Type B pancreatic cell (in vitro differentiated cells): ENCODE results near the gene CRYAA. TPM values are rescaled to one million over a fixed set of nuclear protein-coding genes. Genes with fewer than 3 reads are reported as not detected.
A peak's percentile ranks its signal among the peaks of the same experiment; 100 is the strongest.

ENCODE experiments used
- DNase-seq: peaks from one replicate; pipeline ENCODE4 v3.0.0; 2021; ENCODE audit warnings: mixed read lengths; ENCODE audit not compliant: unreplicated experiment; ENCODE audit errors: extremely low spot score
- H3K27ac Mint-ChIP-seq: 2 replicates; pipeline ENCODE4 v1.8.0; 2021; ENCODE audit warnings: mild to moderate bottlenecking, mixed read lengths
- H3K27me3 Mint-ChIP-seq: 2 replicates; pipeline ENCODE4 v1.8.0; 2021; ENCODE audit warnings: mixed read lengths
- H3K36me3 Mint-ChIP-seq: 2 replicates; pipeline ENCODE4 v1.8.0; 2021; ENCODE audit warnings: mixed read lengths
- H3K4me1 Mint-ChIP-seq: one replicate; pipeline ENCODE4 v1.8.0; 2021; ENCODE audit warnings: mixed read lengths; ENCODE audit not compliant: unreplicated experiment
- H3K4me3 Mint-ChIP-seq: 2 replicates; pipeline ENCODE4 v1.8.0; 2021; ENCODE audit warnings: mild to moderate bottlenecking, mixed read lengths
- H3K9me3 Mint-ChIP-seq: 2 replicates; pipeline ENCODE4 v1.8.0; 2021; ENCODE audit warnings: mixed read lengths
- total RNA-seq: library from RNA; stranded (reverse); gene quantifications from 2 replicates; pipeline ENCODE4 v1.2.1, GENCODE V29; 2021; ENCODE audit warnings: low replicate concordance
- TF ChIP-seq, protein P1 (sequence below): fragments of 200-600 bp; sonication (generic); conservative IDR thresholded peaks from 2 replicates; pipeline ENCODE4 v1.5.0; 2021; ENCODE audit warnings: antibody characterized with exemption, mild to moderate bottlenecking

The CRYAA gene
- total RNA-seq, 1 donor from 2014 or later: not detected

DNA sequence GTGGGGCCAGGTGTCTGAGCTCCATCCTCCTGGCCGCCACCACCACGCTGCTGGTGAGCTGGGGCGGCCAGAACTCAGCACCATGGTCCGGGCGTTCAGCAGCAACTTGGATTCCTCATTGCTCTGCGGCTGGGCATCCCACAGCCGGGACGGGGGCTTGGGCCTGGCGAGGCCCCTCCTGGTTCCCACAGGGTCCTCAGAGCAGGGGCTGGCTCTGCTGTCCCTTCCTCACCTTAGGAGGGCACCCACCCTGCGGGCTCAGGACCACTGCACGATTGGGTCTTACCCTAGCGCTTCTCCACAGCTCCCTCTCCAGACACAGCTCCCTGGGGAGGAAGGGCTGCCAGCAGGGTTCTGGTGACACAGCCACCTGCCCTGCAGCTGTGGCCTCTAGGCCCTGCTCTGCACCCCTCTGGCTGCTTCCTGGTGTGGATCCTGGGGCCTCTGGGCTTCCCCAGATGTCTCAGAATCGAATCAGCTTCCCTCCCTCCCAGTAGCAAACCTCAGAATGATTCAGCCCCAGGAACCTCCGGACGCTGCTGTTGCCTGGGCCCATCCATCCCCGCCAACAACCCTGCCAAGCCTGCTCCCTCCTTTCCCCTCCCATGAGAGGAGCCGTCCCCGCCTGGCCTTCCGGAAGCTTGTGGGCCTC lies 25.0 kb downstream of the CRYAA start:
- H3K4me3 Mint-ChIP-seq: no peak overlapping the region
- peaks cover 20% of the 10 kb centered on the region for H3K27me3 Mint-ChIP-seq
- peaks cover 30% of the 10 kb centered on the region for H3K4me1 Mint-ChIP-seq
- peaks cover 12% of the 10 kb centered on the region for H3K9me3 Mint-ChIP-seq
- peak; percentile 63 for DNase-seq
- TF ChIP-seq, protein P1, sequence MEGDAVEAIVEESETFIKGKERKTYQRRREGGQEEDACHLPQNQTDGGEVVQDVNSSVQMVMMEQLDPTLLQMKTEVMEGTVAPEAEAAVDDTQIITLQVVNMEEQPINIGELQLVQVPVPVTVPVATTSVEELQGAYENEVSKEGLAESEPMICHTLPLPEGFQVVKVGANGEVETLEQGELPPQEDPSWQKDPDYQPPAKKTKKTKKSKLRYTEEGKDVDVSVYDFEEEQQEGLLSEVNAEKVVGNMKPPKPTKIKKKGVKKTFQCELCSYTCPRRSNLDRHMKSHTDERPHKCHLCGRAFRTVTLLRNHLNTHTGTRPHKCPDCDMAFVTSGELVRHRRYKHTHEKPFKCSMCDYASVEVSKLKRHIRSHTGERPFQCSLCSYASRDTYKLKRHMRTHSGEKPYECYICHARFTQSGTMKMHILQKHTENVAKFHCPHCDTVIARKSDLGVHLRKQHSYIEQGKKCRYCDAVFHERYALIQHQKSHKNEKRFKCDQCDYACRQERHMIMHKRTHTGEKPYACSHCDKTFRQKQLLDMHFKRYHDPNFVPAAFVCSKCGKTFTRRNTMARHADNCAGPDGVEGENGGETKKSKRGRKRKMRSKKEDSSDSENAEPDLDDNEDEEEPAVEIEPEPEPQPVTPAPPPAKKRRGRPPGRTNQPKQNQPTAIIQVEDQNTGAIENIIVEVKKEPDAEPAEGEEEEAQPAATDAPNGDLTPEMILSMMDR: no peak
- H3K27ac Mint-ChIP-seq: no peak overlapping the region
- no peaks in the 10 kb centered on the region for H3K36me3 Mint-ChIP-seq

DNA sequence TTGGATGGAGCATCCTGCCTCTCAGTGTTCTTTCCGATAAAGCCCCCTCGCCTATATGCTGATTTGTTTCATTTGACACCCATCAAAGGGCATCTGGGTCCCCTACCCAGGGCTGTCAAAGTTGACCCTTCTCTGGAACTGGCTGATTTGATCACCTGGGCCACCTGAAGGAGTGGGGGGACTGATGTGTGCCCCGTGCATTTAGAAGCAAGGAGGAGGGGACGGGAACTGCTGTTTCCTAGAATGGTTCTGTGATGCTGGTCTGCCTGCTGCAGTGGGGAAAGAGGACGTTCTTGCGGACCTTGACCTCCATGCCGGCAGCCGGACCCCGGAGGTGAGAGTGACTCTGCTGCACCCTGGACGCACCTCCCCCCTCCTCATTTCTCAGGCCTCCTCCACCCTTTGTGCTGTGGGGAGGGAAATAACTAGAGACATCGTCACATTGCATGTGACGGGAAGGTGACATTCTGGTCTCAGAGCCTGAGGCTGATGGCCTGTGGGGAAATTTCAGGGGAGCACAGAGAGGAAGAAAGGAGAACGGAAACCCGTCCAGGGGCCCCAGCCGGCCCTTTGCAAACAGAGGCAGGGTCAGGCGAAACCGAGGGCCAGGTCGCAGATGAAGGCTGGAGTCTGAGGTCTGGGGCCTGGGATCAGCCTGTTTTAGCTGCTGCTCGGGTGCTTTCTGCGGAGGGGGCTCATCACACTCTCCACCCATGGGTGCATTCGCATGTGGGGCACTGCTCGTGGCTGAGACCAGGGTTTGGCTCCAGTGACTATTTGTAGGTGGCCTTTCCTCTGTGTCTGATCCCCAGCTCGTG lies 25.7 kb downstream of the CRYAA start:
- Mint-ChIP-seq H3K9me3 (peaks cover 12% of the 10 kb centered on the region), H3K4me1 (peaks cover 30% of the 10 kb centered on the region), H3K27me3 (peaks cover 20% of the 10 kb centered on the region), H3K36me3 (no peaks in the 10 kb centered on the region), H3K4me3 (no peak overlapping the region), H3K27ac (peak overlapping the region; percentile 19)
- DNase-seq: peak; percentile 60
- TF ChIP-seq, protein P1: no peak

DNA sequence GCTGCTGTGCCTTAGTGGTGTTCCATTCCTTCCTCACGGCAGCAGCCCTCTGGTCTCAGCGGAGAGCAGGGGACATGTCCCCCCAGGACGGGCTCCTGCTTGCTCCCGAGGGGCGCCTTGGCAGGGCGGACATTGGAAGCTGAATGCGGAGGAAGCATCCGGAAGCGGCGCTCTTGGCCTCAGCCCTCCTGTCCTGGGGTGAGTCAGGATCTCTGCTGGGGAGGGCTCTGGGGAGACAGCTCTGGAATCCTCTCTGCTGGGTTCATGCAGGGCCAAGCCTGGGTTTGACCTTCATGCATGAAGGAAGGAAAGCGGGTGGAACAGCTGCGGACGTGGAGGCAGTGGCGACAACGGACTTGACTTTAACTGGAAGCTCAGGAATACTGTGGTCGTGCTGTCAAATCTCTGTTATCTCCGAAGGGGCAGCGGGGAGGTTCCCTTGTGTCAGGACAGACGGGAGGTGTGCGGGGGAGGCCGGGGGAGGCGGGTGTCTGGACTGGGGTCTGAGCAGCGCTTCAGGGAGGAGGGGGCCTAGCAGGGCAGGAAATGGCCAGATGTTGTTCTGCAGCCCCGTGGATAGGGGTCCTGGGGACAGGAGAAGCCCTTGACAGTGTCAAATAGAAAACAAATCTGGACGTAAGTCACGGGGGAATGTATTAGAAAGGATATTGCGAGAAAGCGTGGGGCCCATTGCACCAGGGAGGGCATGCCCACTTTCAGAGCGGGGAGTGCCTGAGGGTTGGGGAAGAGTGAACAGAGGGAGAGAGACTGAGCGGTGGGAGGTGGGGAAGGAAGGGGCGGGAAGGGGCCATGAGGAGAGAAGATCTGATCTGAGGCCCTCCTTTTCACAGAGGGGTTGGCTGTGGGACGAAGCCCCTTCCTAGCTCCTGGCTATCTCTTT lies 26.6 kb downstream of the CRYAA start:
- peak overlapping the region; percentile 59 for H3K27ac Mint-ChIP-seq
- H3K4me3 Mint-ChIP-seq: no peak overlapping the region
- peaks cover 12% of the 10 kb centered on the region for H3K9me3 Mint-ChIP-seq
- DNase-seq: peak; percentile 59
- H3K4me1 Mint-ChIP-seq: peaks cover 30% of the 10 kb centered on the region
- peaks cover 16% of the 10 kb centered on the region for H3K27me3 Mint-ChIP-seq
- H3K36me3 Mint-ChIP-seq: no peaks in the 10 kb centered on the region
- TF ChIP-seq, protein P1: no peak

DNA sequence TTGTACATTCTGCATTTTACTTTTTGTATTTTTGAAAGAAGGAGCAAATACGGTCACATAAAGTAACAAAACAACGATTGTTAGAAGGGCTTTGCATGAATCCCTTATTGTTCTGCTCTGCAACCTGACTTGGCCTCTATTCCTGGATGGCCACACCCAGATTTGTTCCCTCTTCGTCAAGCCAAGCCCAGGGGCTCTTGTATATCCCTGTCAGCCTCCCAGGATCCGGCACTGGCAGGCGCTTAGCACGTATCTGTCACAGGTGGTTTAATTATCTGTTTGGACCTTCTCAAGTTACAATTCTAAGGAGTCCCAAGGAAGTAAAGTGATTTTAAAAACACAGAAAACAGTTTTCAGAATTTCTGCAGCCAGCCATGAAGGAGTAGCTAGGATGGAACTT lies 28.0 kb downstream of the CRYAA start:
- Mint-ChIP-seq H3K4me3 (peak overlapping the region; percentile 48), H3K27me3 (peaks cover 10% of the 10 kb centered on the region), H3K36me3 (no peaks in the 10 kb centered on the region), H3K27ac (peak overlapping the region; percentile 47), H3K4me1 (peaks cover 30% of the 10 kb centered on the region), H3K9me3 (peaks cover 14% of the 10 kb centered on the region)
- peak; percentile 51 for DNase-seq
- TF ChIP-seq, protein P1: no peak

DNA sequence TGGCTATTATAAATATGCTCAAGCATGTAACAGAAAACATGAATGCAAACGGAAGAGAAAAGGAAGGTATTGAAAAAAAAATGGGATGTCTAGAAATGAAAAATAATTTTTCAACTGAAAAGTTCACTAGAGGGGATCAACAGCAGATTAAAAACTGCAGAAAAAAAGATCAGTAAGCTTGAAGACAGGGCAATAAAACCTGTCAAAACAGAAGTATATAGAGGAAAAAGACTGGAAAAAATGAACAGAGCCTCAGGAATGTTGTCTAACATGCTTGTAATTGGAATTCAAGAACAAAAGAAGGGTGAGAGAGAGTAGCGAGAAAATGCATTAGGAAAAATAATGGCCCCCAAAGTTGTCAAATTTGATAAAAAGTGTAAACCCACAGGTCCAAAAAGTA lies 29.6 kb downstream of the CRYAA start:
- Mint-ChIP-seq H3K4me3 (no peak overlapping the region), H3K27ac (no peak overlapping the region)

More for the DNA sequence above, 29.6 kb downstream of the CRYAA start:
- Mint-ChIP-seq H3K4me1 (peaks cover 30% of the 10 kb centered on the region), H3K36me3 (no peaks in the 10 kb centered on the region), H3K9me3 (peaks cover 17% of the 10 kb centered on the region), H3K27me3 (peaks cover 4% of the 10 kb centered on the region)
- no peak for DNase-seq
- TF ChIP-seq, protein P1: no peak
